Endodermal cell (in vitro differentiated cells): ENCODE data around the gene RHBDF2. TPM values are rescaled to one million over a fixed set of nuclear protein-coding genes. Genes with fewer than 3 reads are reported as not detected.

Source experiments
- DNase-seq: peaks from one replicate; pipeline ENCODE4 v3.0.0-alpha.2; 2017
- H3K27ac ChIP-seq: 2 replicates; pipeline ENCODE4 v1.5.1; 2013; ENCODE audit warnings: mild to moderate bottlenecking, low read depth, low read length, moderate library complexity
- H3K27me3 ChIP-seq: 2 replicates; pipeline ENCODE4 v1.6.1; 2013; ENCODE audit warnings: mild to moderate bottlenecking, low read length, moderate library complexity; ENCODE audit not compliant: insufficient read depth, control insufficient read depth, poor library complexity, severe bottlenecking
- H3K36me3 ChIP-seq: 2 replicates; pipeline ENCODE4 v1.7.0; 2013; ENCODE audit warnings: mild to moderate bottlenecking, low read length, moderate library complexity; ENCODE audit not compliant: control insufficient read depth, insufficient read depth
- H3K4me1 ChIP-seq: one replicate; pipeline ENCODE4 v1.7.0; 2013; ENCODE audit warnings: low read length; ENCODE audit not compliant: control insufficient read depth, insufficient read depth
- H3K4me3 ChIP-seq: 2 replicates; pipeline ENCODE4 v1.5.1; 2013; ENCODE audit warnings: mild to moderate bottlenecking, low read length, moderate library complexity
- H3K9ac ChIP-seq: 2 replicates; pipeline ENCODE4 v1.6.1; 2013; ENCODE audit warnings: mild to moderate bottlenecking, low read length, moderate library complexity; ENCODE audit not compliant: poor library complexity, severe bottlenecking; ENCODE audit errors: extremely low read depth
- H3K9me3 ChIP-seq: 2 replicates; pipeline ENCODE4 v1.6.1; 2013; ENCODE audit warnings: mild to moderate bottlenecking, low read length, moderate library complexity; ENCODE audit not compliant: control insufficient read depth
- H3K27ac Mint-ChIP-seq: 2 replicates; pipeline ENCODE4 v1.8.0; 2020; ENCODE audit warnings: mixed read lengths
- H3K27me3 Mint-ChIP-seq: 2 replicates; pipeline ENCODE4 v1.8.0; 2021; ENCODE audit warnings: mild to moderate bottlenecking, mixed read lengths; ENCODE audit not compliant: insufficient read depth
- H3K36me3 Mint-ChIP-seq: 2 replicates; pipeline ENCODE4 v1.8.0; 2020; ENCODE audit warnings: low read depth, mixed read lengths
- H3K4me1 Mint-ChIP-seq: 2 replicates; pipeline ENCODE4 v1.8.0; 2020; ENCODE audit warnings: mixed read lengths
- H3K4me3 Mint-ChIP-seq: 2 replicates; pipeline ENCODE4 v1.8.0; 2020; ENCODE audit warnings: mild to moderate bottlenecking, moderate library complexity, mixed read lengths
- H3K9me3 Mint-ChIP-seq: 2 replicates; pipeline ENCODE4 v1.8.0; 2020; ENCODE audit warnings: mild to moderate bottlenecking, mixed read lengths
- WGBS, 2 experiments: methylation state at CpG; one replicate each; pipeline versions ENCODE4 v1.1.5 to v1.1.7; 2013; ENCODE audit warnings: missing lambda C conversion rate in 2 of 2, mixed read lengths in 1 of 2; ENCODE audit not compliant: insufficient coverage in 1 of 2, insufficient read length in 1 of 2; 5-methylcytosine and 5-hydroxymethylcytosine counted together
- total RNA-seq, 2 donors: library from RNA; stranded (reverse); fragmentation: NEBNext Ultra II Directional in 1 of 2; extraction: Animal tissue kit (Norgen Biotek cat#: 25700) in 1 of 2; gene quantifications; 2 replicates in 1 of 2; 3 replicates in 1 of 2; pipeline ENCODE4 v1.2.1, GENCODE V29; 2021
- TF ChIP-seq, protein P1 (sequence below): fragments of 200-600 bp; sonication (generic); conservative IDR thresholded peaks from 2 replicates; pipeline ENCODE4 v1.5.0; 2021; ENCODE audit warnings: antibody characterized with exemption, mild to moderate bottlenecking

The RHBDF2 gene
- total RNA-seq, 2 donors from 2014 or later, result 28.5 to 31.1 TPM

DNA sequence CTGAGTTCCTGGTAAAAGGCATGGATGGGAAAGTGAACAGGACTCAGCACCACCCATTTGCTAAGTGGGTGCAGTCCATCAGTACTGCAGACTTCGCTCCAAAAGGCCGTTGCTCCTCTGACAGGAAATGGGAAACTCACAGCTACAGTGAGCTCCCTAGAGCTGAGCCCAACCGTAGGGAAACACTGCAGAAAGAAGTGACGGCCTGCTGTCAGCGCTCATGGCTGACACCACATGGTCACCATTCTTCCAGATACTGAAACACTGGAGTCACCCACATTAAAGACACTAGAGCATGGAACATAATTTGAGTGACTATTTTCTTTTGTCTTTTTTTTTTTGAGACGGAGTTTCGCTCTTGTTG, 80.2 kb downstream of the RHBDF2 start:
- Histone ChIP-seq H3K36me3 (peaks cover under 1% of the 10 kb centered on the region), H3K4me3 (no peak overlapping the region), H3K27ac (no peak overlapping the region), H3K27me3 (no peaks in the 10 kb centered on the region), H3K9ac (no peak overlapping the region), H3K4me1 (no peaks in the 10 kb centered on the region), H3K9me3 (no peaks in the 10 kb centered on the region)
- Mint-ChIP-seq H3K4me1 (peaks cover 2% of the 10 kb centered on the region), H3K9me3 (no peaks in the 10 kb centered on the region), H3K27ac (peak overlapping the region; percentile 40), H3K36me3 (peaks cover 13% of the 10 kb centered on the region), H3K27me3 (no peaks in the 10 kb centered on the region), H3K4me3 (no peak overlapping the region)
- 81 to 85% methylated on average over 6 to 7 of the region's 7 CpGs for WGBS, 2 experiments
- TF ChIP-seq, protein P1, sequence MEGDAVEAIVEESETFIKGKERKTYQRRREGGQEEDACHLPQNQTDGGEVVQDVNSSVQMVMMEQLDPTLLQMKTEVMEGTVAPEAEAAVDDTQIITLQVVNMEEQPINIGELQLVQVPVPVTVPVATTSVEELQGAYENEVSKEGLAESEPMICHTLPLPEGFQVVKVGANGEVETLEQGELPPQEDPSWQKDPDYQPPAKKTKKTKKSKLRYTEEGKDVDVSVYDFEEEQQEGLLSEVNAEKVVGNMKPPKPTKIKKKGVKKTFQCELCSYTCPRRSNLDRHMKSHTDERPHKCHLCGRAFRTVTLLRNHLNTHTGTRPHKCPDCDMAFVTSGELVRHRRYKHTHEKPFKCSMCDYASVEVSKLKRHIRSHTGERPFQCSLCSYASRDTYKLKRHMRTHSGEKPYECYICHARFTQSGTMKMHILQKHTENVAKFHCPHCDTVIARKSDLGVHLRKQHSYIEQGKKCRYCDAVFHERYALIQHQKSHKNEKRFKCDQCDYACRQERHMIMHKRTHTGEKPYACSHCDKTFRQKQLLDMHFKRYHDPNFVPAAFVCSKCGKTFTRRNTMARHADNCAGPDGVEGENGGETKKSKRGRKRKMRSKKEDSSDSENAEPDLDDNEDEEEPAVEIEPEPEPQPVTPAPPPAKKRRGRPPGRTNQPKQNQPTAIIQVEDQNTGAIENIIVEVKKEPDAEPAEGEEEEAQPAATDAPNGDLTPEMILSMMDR, result no peak
- no peak for DNase-seq

Other genes with a start within 250 kb of the RHBDF2 start
- 10 to 100 TPM; 36.0 to 46.0 TPM for gene UBALD2, start 236.1 kb downstream of the RHBDF2 start, total RNA-seq
- 1 to 10 TPM; 3.5 to 5.0 TPM for gene QRICH2, start 193.1 kb downstream of the RHBDF2 start, total RNA-seq
- gene PRPSAP1, start 147.5 kb downstream of the RHBDF2 start, total RNA-seq, result 10 to 100 TPM; 60.9 to 89.8 TPM
- gene SPHK1, start 116.8 kb downstream of the RHBDF2 start, total RNA-seq, result 1 to 10 TPM; 1.5 to 1.8 TPM
- 10 to 100 TPM; 45.4 to 46.5 TPM for gene UBE2O, start 48.3 kb downstream of the RHBDF2 start, total RNA-seq
- not detected for gene AANAT, start 33.8 kb downstream of the RHBDF2 start, total RNA-seq
- 1 to 10 TPM; 2.0 to 3.4 TPM for gene CYGB, start 36.3 kb upstream of the RHBDF2 start, total RNA-seq
- gene PRCD, start 38.6 kb upstream of the RHBDF2 start, total RNA-seq, result 1 to 10 TPM; 3.2 to 4.8 TPM
- 10 to 100 TPM; 15.1 to 26.9 TPM for gene ST6GALNAC2, start 84.4 kb upstream of the RHBDF2 start, total RNA-seq
- gene ST6GALNAC1, start 142.3 kb upstream of the RHBDF2 start, total RNA-seq, result not detected
- gene MXRA7, start 209.5 kb upstream of the RHBDF2 start, total RNA-seq, result 10 to 100 TPM; 61.6 to 77.1 TPM
- 10 to 100 TPM; 17.0 to 20.3 TPM for gene JMJD6, start 225.2 kb upstream of the RHBDF2 start, total RNA-seq
- gene METTL23, start 225.4 kb upstream of the RHBDF2 start, total RNA-seq, result 10 to 100 TPM; 31.3 to 39.9 TPM
- gene SRSF2, start 235.9 kb upstream of the RHBDF2 start, total RNA-seq, result 100 to 1,000 TPM; 255 to 307 TPM
- gene MFSD11, start 236.7 kb upstream of the RHBDF2 start, total RNA-seq, result 10 to 100 TPM; 29.3 to 33.3 TPM